GM12878 (cell line): ENCODE data around the gene CAPN14. TPM values are rescaled to one million over a fixed set of nuclear protein-coding genes. Genes with fewer than 3 reads are reported as not detected.
A peak's percentile ranks its signal among the peaks of the same experiment; 100 is the strongest.

Source experiments
- ATF3 ChIP-seq: IDR thresholded peaks from 2 replicates; pipeline ENCODE4 v1.6.1; 2011; ENCODE audit warnings: low read depth, mild to moderate bottlenecking, low read length, moderate library complexity, borderline replicate concordance; ENCODE audit errors: extremely low read depth
- BHLHE40 ChIP-seq, 2 experiments: fragments of 450-650 bp in 1 of 2; IDR thresholded peaks; 2 replicates each; pipeline ENCODE4 v1.6.1; 2011 to 2017; ENCODE audit warnings: low read depth in 2 of 2, borderline replicate concordance in 1 of 2, improper control_type of control experiment in 1 of 2, low read length in 1 of 2, mild to moderate bottlenecking in 1 of 2
- CBFB ChIP-seq: IDR thresholded peaks from 2 replicates; pipeline ENCODE4 v1.6.1; 2016; ENCODE audit warnings: antibody characterized with exemption, low read depth
- CBX5 ChIP-seq: sonication (generic); IDR thresholded peaks from 2 replicates; pipeline ENCODE4 v1.6.1; 2016; ENCODE audit warnings: low read depth, moderate library complexity, mild to moderate bottlenecking, inconsistent platforms
- CEBPB ChIP-seq, 2 experiments: fragments of 150-350 bp in 1 of 2; IDR thresholded peaks; 2 replicates each; pipeline ENCODE4 v1.6.1; 2012 to 2014; ENCODE audit warnings: low read depth in 2 of 2, low read length in 2 of 2, borderline replicate concordance in 1 of 2, inconsistent platforms in 1 of 2
- CUX1 ChIP-seq: IDR thresholded peaks from 2 replicates; pipeline ENCODE4 v1.6.1; 2012; ENCODE audit warnings: improper control_type of control experiment, low read depth, low read length; ENCODE audit not compliant: insufficient replicate concordance
- E2F4 ChIP-seq: IDR thresholded peaks from 2 replicates; pipeline ENCODE4 v1.6.1; 2012; ENCODE audit warnings: low read depth, low read length, improper control_type of control experiment
- EED ChIP-seq: sonication (generic); IDR thresholded peaks from 2 replicates; pipeline ENCODE4 v1.6.1; 2016; ENCODE audit warnings: antibody characterized with exemption, low read depth
- IKZF2 ChIP-seq, 2 experiments: fragments of 450-650 bp; IDR thresholded peaks; 2 replicates each; pipeline ENCODE4 v1.6.1; 2017; ENCODE audit warnings: mild to moderate bottlenecking in 2 of 2, moderate library complexity in 2 of 2
- LARP7 ChIP-seq: fragments of 450-650 bp; IDR thresholded peaks from 2 replicates; pipeline ENCODE4 v1.6.1; 2017; ENCODE audit warnings: mild to moderate bottlenecking
- MEF2A ChIP-seq: IDR thresholded peaks from 2 replicates; pipeline ENCODE4 v1.6.1; 2011; ENCODE audit warnings: low read depth, mild to moderate bottlenecking, low read length, moderate library complexity; ENCODE audit not compliant: insufficient read depth
- MEF2B ChIP-seq: fragments of 450-650 bp; IDR thresholded peaks from 2 replicates; pipeline ENCODE4 v1.6.1; 2018; ENCODE audit warnings: mild to moderate bottlenecking, moderate library complexity; ENCODE audit not compliant: partially characterized antibody, poor library complexity, severe bottlenecking
- NFYB ChIP-seq: IDR thresholded peaks from 2 replicates; pipeline ENCODE4 v1.6.1; 2011; ENCODE audit warnings: low read depth, mild to moderate bottlenecking, low read length, improper control_type of control experiment, moderate library complexity; ENCODE audit not compliant: insufficient read depth
- NR2C2 ChIP-seq: IDR thresholded peaks from 2 replicates; pipeline ENCODE4 v1.6.1; 2011; ENCODE audit warnings: borderline replicate concordance, low read depth; ENCODE audit not compliant: control insufficient read depth, insufficient read length
- POU2F2 ChIP-seq: IDR thresholded peaks from 3 replicates; pipeline ENCODE4 v1.6.1; 2011; ENCODE audit warnings: low read depth, mild to moderate bottlenecking, low read length, borderline replicate concordance
- RB1 ChIP-seq: fragments of 450-650 bp; formaldehyde crosslinking; IDR thresholded peaks from 2 replicates; pipeline ENCODE4 v1.6.1; 2017; ENCODE audit warnings: mild to moderate bottlenecking, borderline replicate concordance
- RUNX3 ChIP-seq: IDR thresholded peaks from 2 replicates; pipeline ENCODE4 v1.6.1; 2012; ENCODE audit warnings: low read length, inconsistent platforms
- SP1 ChIP-seq: IDR thresholded peaks from one replicate; pipeline ENCODE4 v1.6.1; 2011; ENCODE audit warnings: low read depth, low read length
- SPI1 ChIP-seq: IDR thresholded peaks from 2 replicates; pipeline ENCODE4 v1.6.1; 2011; ENCODE audit warnings: low read depth, mild to moderate bottlenecking, low read length, moderate library complexity, borderline replicate concordance; ENCODE audit not compliant: insufficient read depth
- TCF3 ChIP-seq: IDR thresholded peaks from 2 replicates; pipeline ENCODE4 v1.6.1; 2012; ENCODE audit warnings: low read depth, mild to moderate bottlenecking, low read length, borderline replicate concordance; ENCODE audit not compliant: insufficient read depth
- ZBED1 ChIP-seq: IDR thresholded peaks from 2 replicates; pipeline ENCODE4 v1.6.1; 2016; ENCODE audit warnings: borderline replicate concordance
- polyA plus RNA-seq, 11 experiments: library from polyadenylated mRNA; depleted of rRNA in 4 of 11; unstranded in 6 of 11; stranded (reverse) in 5 of 11; fragments of >200 nt; fragmentation: Nextera tagmentation in 4 of 11; fragmentation: Illumina TruSeq in 1 of 11; extraction: Ambion mirVana in 4 of 11; extraction: Trizol in 1 of 11; gene quantifications; 1 replicate in 1 of 11; 2 replicates in 10 of 11; pipeline versions ENCODE4 v1.2.1 to v1.2.3, GENCODE V29; 2011 to 2016; ENCODE audit warnings: inconsistent platforms in 2 of 11, missing spikeins in 2 of 11, low read depth in 1 of 11
- total RNA-seq, 4 experiments: library from RNA; depleted of rRNA in 3 of 4; stranded (reverse); fragments of >200 nt in 3 of 4; fragmentation: Illumina TruSeq in 1 of 4; extraction: Trizol in 1 of 4; gene quantifications; 2 replicates each; pipeline versions ENCODE4 v1.2.1 to v1.2.3, GENCODE V29; 2013 to 2021

Gene CAPN14
- total and polyA plus RNA-seq, 10 of the 15 experiments (the other 5 are each of a cell fraction or from before 2014, with no cell fraction given) = 0.08 to 1.5 (median 1.1) TPM

GRCh38 chr2:31255911-31256571 lies 38.7 kb upstream of the CAPN14 start (continued):
- no peak for TF ChIP-seq E2F4
- peak; percentile 89 to 92 for TF ChIP-seq IKZF2 (IDR thresholded peaks at IDR 0.05)
- peak; percentile 100 for TF ChIP-seq EED
- no peak for TF ChIP-seq LARP7
- TF ChIP-seq MEF2B = peak; percentile 76
- no peak for TF ChIP-seq CEBPB (IDR thresholded peaks at IDR 0.05; ENCODE audit: borderline replicate concordance in 1 of 2, low read depth in 2 of 2, low read length in 2 of 2)
- TF ChIP-seq ATF3 = no peak
- no peak for TF ChIP-seq CUX1
- peak; percentile 61; the same call in 1 of the 2 replicates for TF ChIP-seq SPI1
- no peak for TF ChIP-seq CBFB
- TF ChIP-seq SP1 = no peak
- TF ChIP-seq TCF3 = peak; percentile 94
- TF ChIP-seq RB1 = no peak
- TF ChIP-seq BHLHE40 (IDR thresholded peaks at IDR 0.05; ENCODE audit: borderline replicate concordance in 1 of 2, low read depth in 2 of 2, low read length in 1 of 2) = peak; percentile 16 to 37; a peak in 2 of 4 replicates
- peak; percentile 91 for TF ChIP-seq MEF2A
- peak; percentile 87 for TF ChIP-seq RUNX3
- TF ChIP-seq NR2C2 = no peak
- no peak for TF ChIP-seq CBX5
- 0 out of 2 replicates have a peak, but pooled peaks have one; percentile 6 for TF ChIP-seq NFYB
- 0 out of 3 replicates have a peak, but pooled peaks have one; percentile 30 for TF ChIP-seq POU2F2
- TF ChIP-seq ZBED1 = peak; percentile 86; the same call in 1 of the 2 replicates
